Renal cortical epithelial cell (primary cell): Measurements from ENCODE around the gene TRIM63. TPM values are rescaled to one million over a fixed set of nuclear protein-coding genes. Genes with fewer than 3 reads are reported as not detected.
A peak's percentile ranks its signal among the peaks of the same experiment; 100 is the strongest.
"Not testable (repeated sequence)": the region's sequence is repeated elsewhere in the genome, so short reads cannot be mapped to it uniquely, and the experiment has no call there.

Experiments used
- DNase-seq: peaks from one replicate; pipeline ENCODE4 v3.0.0-alpha.2; 2011; ENCODE audit warnings: low read depth
- total RNA-seq: library from RNA; depleted of rRNA; stranded (reverse); fragments of >200 nt; gene quantifications from 2 replicates; pipeline ENCODE4 v1.2.3, GENCODE V29; 2014

TRIM63 gene
- not detected in 2 replicates for total RNA-seq

DNA sequence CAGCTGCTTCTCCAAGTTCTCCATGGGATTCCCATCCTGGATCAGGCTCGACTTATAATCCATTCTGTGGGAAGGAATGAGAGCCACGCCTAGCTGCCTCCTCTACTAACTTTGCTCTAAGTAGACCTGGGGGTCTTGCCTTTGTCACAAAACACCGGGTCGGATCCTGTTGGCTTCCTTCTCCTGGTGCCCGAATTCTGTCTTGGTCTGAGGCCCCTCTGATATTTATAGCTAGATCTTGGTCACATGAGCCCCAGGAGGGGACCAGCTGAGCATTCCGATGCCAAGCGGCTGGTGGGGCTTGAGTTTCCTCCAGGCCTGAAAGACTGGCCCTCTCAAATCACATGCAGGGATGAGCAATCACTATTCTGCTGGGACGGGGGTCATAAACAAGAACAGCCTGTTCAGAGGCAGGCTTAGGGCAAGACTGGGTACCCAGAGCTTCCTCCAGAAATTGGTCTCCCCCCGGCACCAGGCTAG lies at the start of gene TRIM63:
Gene TRIM63, minus strand, starts transcription at position 199 of the 480 bp plus-strand sequence. Its CDS starts 136 bp downstream, at position 63.
- DNase-seq = no peak

- no peak for DNase-seq
Measured at GRCh38 chr1:26114165-26114927, 46.9 kb upstream of the TRIM63 start.

GRCh38 chr1:26112407-26112775 lies 45.0 kb upstream of the TRIM63 start:
- no peak for DNase-seq

- peak; percentile 81 for DNase-seq
Measured at GRCh38 chr1:26111530-26112406, 44.3 kb upstream of the TRIM63 start, which contains the start of gene PDIK1L. PDIK1L (plus strand) TSS chr1:26111824; CDS start chr1:26114309, 2,485 bp downstream.

- no peak for DNase-seq
Measured at GRCh38 chr1:26110731-26111529, 43.5 kb upstream of the TRIM63 start.

GRCh38 chr1:26109229-26110164 lies 42.1 kb upstream of the TRIM63 start:
- no peak for DNase-seq

DNA sequence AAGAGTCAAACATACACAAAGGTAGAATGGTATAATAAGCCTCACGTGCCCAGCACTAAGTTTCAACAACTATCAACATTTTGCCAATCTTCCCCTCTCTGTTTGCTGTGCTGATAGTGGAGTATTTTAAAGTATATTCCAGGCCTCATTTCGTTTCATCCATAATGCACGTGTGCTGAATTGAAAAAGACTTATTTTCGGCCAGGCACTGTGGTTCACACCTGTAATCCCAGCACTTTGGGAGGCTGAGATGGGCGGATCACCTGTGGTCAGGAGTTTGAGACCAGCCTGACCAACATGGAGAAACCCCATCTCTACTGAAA lies 37.8 kb upstream of the TRIM63 start:
- not testable (repeated sequence) for DNase-seq

- DNase-seq = no peak
Measured at GRCh38 chr1:26102526-26102925, 35.1 kb upstream of the TRIM63 start.

DNA sequence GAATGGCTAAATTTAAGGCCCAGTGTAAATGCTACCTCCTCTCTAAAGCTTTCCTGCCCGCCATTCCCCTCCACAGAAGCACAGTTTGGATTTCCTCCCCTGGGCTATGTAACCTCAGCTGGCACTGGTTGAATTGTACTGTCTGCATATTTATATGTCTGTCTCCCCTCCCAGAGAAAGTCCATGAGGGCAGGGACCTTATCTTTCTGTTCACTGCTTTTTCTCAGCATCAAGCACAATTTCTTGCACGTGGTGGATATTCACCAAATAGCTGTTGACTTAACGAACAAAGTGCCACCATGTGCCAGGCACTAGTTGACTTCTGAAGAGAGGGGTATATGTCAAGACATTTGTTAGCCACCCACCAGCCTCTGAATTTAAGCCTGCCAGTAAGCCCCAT lies 34.7 kb upstream of the TRIM63 start:
- DNase-seq = no peak

DNA sequence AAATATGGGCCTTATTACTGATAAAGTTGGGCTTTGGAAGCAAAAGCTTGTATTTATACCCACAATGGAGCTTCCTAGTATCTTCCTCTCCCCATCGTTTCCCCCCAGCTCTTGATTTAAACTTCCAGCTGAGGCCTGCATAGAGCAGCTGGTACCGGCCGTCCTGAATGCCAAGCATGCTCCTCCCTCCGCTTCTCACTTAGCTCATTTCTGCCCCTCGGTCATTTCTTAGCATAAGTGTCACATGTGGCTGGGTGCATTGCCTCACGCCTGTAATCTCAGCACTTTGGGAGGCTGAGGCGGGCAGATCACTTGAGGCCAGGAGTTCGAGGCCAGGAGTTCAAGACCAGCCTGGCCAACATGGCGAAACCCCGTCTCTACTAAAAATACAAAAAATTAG lies 32.8 kb upstream of the TRIM63 start:
- not testable (repeated sequence) for DNase-seq

GRCh38 chr1:26099780-26100179 lies 32.4 kb upstream of the TRIM63 start:
- no peak for DNase-seq

DNA sequence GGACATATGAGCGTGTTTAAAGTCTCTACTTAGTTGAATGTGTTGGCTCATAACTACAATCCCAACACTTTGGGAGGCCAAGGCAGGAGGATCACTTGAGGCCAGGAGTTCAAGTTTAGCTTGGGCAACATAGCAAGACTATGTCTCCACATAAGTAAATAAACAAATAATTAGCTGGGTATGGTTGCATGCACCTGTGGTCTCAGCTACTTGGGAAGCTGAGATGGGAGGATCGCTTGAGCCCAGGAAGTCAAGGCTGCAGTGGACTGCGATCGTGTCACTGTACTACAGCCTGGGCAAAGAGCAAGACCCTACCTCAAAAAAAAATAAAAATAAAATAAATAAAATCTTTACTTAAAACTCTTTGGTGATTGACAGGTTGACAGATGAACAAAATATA lies 31.2 kb upstream of the TRIM63 start:
- no peak for DNase-seq

DNA sequence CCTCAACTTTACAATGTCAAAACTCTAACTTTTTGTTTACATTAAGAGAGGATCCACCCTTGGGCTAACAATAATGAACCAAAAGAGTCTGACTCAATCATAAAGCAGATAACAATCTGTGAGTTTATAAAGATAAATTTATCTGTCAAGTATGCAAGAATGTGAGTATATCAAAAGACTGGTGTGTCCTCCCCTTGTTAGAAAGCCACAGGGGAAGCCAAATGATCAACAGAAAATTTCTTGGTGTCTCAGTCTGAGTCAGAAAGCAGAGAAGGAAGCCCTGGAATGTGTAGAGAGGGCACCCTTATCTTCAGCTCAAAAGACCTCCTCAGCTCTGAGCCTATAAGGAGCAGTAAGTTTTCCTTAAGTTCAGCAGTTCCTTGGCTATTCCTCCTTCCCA lies 30.3 kb upstream of the TRIM63 start:
- peak; percentile 33 for DNase-seq

GRCh38 chr1:26096471-26096870 lies 29.0 kb upstream of the TRIM63 start:
- no peak for DNase-seq

DNA sequence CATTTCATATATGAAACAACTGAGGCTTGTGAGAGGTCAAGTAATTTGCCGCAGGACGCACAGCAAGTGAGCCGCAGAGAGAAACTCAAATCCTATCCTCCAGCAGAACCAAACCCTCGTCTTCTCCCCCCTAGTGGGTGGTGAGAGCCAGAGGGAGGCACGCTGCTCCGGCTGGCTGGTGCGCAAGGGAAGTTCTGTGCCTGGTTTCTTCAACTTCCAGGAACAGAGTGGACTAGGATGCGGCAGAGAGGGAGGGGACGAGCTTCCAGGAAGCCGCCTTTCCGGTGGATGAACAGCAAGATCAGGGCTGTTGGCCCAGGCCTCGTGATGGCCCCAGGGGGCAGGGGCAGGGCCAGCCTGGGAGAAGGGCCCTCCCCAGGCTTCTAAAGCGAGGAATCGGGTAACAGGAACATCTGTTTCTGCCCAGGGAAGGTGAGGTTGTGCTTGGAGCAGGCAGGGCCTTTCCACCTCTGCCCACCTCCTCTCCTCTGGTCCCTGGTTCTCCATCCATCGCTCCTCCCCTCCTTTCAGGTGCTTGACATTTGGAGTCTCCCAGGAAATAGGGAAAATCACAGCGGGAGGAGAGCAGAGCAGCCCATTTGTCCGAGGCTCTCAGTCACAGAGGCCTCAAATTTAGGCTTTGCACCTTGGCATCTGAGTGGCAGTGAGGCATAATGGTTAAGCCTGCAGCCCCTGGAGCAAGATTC lies 27.4 kb upstream of the TRIM63 start:
- DNase-seq = peak; percentile 57

- no peak for DNase-seq
Measured at GRCh38 chr1:26094076-26094669, 26.7 kb upstream of the TRIM63 start.

DNA sequence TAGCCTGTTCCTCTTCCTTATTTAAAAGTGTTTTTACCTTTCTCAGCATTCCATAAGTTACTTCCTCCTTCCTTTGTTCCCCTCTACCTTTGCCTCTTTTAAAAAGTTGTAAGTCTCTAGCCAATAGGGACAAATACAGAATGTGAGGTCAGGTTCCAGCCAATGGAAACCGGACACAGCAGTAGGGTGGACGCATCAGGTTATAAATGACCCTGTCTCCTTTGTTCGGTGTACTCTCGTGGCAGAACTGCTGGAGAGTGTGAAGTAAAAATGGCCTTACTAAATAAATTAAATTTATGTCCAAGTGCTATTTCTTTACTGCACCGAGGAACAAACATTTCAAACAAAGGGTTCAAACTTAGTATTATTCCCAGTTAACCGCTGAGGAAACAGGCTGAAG lies 26.1 kb upstream of the TRIM63 start:
- DNase-seq = not testable (repeated sequence)

DNA sequence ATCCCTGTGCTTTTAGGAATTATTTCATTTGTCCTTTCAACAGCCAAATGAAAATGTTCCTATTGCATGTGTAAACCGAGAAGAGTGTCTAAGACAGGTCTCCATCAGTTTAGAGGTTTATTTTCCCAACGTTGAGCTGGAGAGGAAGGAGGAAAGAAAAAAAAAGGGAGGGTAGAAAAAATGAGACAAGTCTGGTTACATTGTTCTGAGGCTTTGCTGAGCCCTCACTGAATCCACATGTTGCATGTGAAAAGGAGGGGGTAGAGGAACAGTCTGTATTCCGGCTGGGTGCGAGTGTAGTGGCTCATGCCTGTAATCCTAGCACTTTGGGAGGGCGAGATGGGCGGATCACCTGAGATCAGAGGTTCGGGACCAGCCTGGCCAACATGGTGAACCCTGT lies 25.0 kb upstream of the TRIM63 start:
- DNase-seq = no peak

DNA sequence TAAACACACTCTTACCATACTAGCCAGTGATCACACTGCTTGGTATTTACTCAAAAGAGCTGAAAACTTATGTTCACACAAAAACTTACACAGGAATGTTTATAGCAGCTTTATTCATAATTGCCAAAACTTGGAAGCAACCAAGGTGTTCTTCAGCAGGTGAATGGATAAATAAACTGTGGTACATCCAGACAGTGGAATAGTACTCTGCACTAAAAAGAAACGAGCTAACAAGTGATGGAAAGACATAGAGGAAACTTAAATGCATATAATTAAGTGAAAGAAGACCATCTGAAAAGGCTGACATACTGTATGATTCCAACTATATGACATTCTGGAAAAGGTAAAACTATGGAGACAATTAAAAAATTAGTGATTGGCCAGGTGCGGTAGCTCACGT lies 23.5 kb upstream of the TRIM63 start:
- no peak for DNase-seq

DNA sequence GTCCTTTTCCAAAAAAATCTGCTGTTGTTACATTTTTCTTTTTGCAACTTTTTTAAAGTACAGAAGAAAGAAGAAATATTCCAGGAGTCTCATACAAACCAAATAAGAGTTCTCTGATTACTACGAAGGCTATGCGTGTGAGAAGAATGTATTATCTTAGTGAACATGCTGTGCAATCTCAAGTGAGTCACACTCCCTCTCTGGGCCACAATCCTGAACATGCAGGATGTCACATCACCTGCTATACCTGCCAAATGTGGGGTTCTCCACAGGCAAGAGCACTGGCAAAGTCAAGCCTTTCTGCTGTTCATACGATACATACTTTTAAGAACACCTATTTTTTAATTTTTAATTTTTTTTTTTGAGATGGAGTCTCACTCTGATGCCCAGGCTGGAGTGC lies 21.7 kb upstream of the TRIM63 start:
- DNase-seq = no peak
